Measurements from ENCODE around the gene MAGEA3. TPM values are rescaled to one million over a fixed set of nuclear protein-coding genes. Genes with fewer than 3 reads are reported as not detected.

The MAGEA3 gene
- total RNA-seq = not detected in 2 replicates

GRCh38 chrX:152697952-152698931, at the start of gene MAGEA3:
Gene MAGEA3, plus strand, starts transcription at chrX:152698794. Its CDS starts 2,039 bp downstream, at chrX:152700833.

GRCh38 chrX:152709173-152709572, 10.6 kb downstream of the MAGEA3 start, which contains the start of gene CSAG2:
Gene CSAG2, minus strand, starts transcription at chrX:152709273. Its CDS starts 161 bp downstream, at chrX:152709112.

DNA sequence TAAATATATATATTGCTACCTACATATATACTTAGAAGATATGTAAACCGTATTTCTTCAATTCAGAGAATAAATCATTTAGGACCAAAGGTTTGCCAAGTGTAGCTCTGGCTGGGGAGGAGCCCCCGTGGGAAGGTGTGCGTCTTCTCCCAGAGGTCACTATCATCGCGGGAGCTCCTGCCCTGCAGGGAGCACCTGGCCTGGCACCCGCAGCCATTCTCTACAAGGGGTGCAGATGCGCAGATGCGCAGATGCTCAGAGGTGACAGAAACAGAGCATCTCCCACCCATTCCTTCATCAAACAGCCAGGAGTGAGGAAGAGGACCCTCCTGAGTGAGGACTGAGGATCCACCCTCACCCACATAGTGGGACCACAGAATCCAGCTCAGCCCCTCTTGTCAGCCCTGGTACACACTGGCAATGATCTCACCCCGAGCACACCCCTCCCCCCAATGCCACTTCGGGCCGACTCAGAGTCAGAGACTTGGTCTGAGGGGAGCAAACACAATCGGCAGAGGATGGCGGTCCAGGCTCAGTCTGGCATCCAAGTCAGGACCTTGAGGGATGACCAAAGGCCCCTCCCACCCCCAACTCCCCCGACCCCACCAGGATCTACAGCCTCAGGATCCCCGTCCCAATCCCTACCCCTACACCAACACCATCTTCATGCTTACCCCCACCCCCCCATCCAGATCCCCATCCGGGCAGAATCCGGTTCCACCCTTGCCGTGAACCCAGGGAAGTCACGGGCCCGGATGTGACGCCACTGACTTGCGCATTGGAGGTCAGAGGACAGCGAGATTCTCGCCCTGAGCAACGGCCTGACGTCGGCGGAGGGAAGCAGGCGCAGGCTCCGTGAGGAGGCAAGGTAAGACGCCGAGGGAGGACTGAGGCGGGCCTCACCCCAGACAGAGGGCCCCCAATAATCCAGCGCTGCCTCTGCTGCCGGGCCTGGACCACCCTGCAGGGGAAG, 15.5 kb downstream of the MAGEA3 start, which contains the start of gene MAGEA2B:
TSS of gene MAGEA2B (plus strand) at position 814 of the 973 bp plus-strand sequence. CDS start 2,479 bp downstream, outside the sequence.

DNA sequence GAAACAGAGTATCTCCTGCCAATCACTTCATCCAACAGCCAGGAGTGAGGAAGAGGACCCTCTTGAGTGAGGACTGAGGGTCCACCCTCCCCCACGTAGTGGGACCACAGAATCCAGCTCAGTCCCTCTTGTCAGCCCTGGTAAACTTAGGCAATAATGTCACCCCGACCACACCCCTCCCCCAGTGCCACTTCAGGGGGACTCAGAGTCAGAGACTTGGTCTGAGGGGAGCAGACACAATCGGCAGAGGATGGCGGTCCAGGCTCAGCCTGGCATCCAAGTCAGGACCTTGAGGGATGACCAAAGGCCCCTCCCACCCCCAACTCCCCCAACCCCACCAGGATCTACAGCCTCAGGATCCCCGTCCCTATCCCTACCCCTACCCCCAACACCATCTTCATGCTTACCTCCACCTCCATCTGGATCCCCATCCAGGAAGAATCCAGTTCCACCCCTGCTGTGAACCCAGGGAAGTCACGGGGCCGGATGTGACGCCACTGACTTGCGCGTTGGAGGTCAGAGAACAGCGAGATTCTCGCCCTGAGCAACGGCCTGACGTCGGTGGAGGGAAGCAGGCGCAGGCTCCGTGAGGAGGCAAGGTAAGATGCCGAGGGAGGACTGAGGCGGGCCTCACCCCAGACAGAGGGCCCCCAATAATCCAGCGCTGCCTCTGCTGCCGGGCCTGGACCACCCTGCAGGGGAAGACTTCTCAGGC, 34.8 kb downstream of the MAGEA3 start, which contains the start of the genes CSAG1 and MAGEA12:
TSS of gene CSAG1 (minus strand) at position 461 of the 715 bp plus-strand sequence. CDS start 1,261 bp downstream, outside the sequence.
TSS of gene MAGEA12 (plus strand) at position 497 of the 715 bp plus-strand sequence. CDS start 2,405 bp downstream, outside the sequence.

Other genes with a start within 250 kb of the MAGEA3 start
- not detected in 2 replicates for gene GABRA3, start 247.5 kb upstream of the MAGEA3 start, total RNA-seq
- gene GABRQ, start 60.9 kb upstream of the MAGEA3 start, total RNA-seq = not detected in 2 replicates
- not detected in 2 replicates for gene CSAG2, start 10.5 kb downstream of the MAGEA3 start, total RNA-seq
- gene MAGEA2B, start 15.8 kb downstream of the MAGEA3 start, total RNA-seq = not detected in 2 replicates
- not detected in 2 replicates for gene CSAG1, start 34.9 kb downstream of the MAGEA3 start, total RNA-seq
- gene MAGEA12, start 35.0 kb downstream of the MAGEA3 start, total RNA-seq = not detected in 2 replicates
- gene MAGEA2, start 55.0 kb downstream of the MAGEA3 start, total RNA-seq = not detected in 2 replicates
- gene CSAG3, start 60.4 kb downstream of the MAGEA3 start, total RNA-seq = not detected in 2 replicates
- gene MAGEA6, start 70.9 kb downstream of the MAGEA3 start, total RNA-seq = not detected in 2 replicates
- 39.4 and 50.2 TPM in 2 replicates for gene CETN2, start 132.0 kb downstream of the MAGEA3 start, total RNA-seq
- 16.5 and 17.3 TPM in 2 replicates for gene NSDHL, start 132.3 kb downstream of the MAGEA3 start, total RNA-seq
- gene ZNF185, start 199.3 kb downstream of the MAGEA3 start, total RNA-seq = 4.6 and 8.5 TPM in 2 replicates

All from aortic smooth muscle cell (primary cell).